Measurements from ENCODE around the gene UCN2.

Gene UCN2

GRCh38 chr3:48563382-48563918 is at the start of gene UCN2:
UCN2 (minus strand) TSS chr3:48563781; CDS start chr3:48563124, 657 bp downstream.
- peak; percentile 39 for DNase-seq

GRCh38 chr3:48612309-48612708 is 48.7 kb upstream of the UCN2 start:
- no peak for DNase-seq

- DNase-seq: peak; percentile 97
Measured at GRCh38 chr3:48609088-48610005, 45.8 kb upstream of the UCN2 start, which contains the start of gene UQCRC1. UQCRC1 (minus strand) TSS chr3:48609646; CDS start chr3:48609620, 26 bp downstream.

GRCh38 chr3:48607519-48607918 is 43.9 kb upstream of the UCN2 start:
- DNase-seq: no peak

- no peak for DNase-seq
Measured at GRCh38 chr3:48601622-48601994, 38.0 kb upstream of the UCN2 start.

- DNase-seq: no peak
Measured at GRCh38 chr3:48600711-48601621, 37.4 kb upstream of the UCN2 start.

GRCh38 chr3:48599509-48600285 is 36.1 kb upstream of the UCN2 start:
- no peak for DNase-seq

GRCh38 chr3:48599077-48599501 is 35.5 kb upstream of the UCN2 start:
- peak; percentile 41 for DNase-seq

- peak; percentile 67 for DNase-seq
Measured at GRCh38 chr3:48598323-48599076, 34.9 kb upstream of the UCN2 start.

- DNase-seq: no peak
Measured at GRCh38 chr3:48597408-48597800, 33.8 kb upstream of the UCN2 start.

GRCh38 chr3:48596676-48597407 is 33.3 kb upstream of the UCN2 start:
- no peak for DNase-seq

- no peak for DNase-seq
Measured at GRCh38 chr3:48596157-48596556, 32.6 kb upstream of the UCN2 start.

GRCh38 chr3:48595526-48596121 is 32.0 kb upstream of the UCN2 start:
- peak; percentile 67 for DNase-seq

GRCh38 chr3:48595075-48595525 is 31.5 kb upstream of the UCN2 start, which contains the start of gene COL7A1:
COL7A1 (minus strand) TSS chr3:48595329; CDS start chr3:48595159, 170 bp downstream.
- DNase-seq: peak; percentile 52

GRCh38 chr3:48594417-48595049 is 31.0 kb upstream of the UCN2 start:
- DNase-seq: peak; percentile 43

GRCh38 chr3:48593337-48593736 is 29.8 kb upstream of the UCN2 start:
- DNase-seq: no peak

- no peak for DNase-seq
Measured at GRCh38 chr3:48592519-48593087, 29.0 kb upstream of the UCN2 start.

- no peak for DNase-seq
Measured at GRCh38 chr3:48591886-48592518, 28.4 kb upstream of the UCN2 start.

GRCh38 chr3:48591436-48591835 is 27.9 kb upstream of the UCN2 start:
- no peak for DNase-seq

Measured in eye (tissue), 1 donor.